Activated CD8-positive, alpha-beta memory T cell treated with anti-CD3 and anti-CD28 coated beads, Interleukin-2, amount 50 U/mL, for 4 hours (primary cell): Measurements from ENCODE around the gene FOXB2.
"Not testable (repeated sequence)": the region's sequence is repeated elsewhere in the genome, so short reads cannot be mapped to it uniquely, and the experiment has no call there.

ENCODE experiments used
- DNase-seq: peaks from one replicate; pipeline ENCODE4 v3.0.0-alpha.2; 2020

Gene FOXB2

GRCh38 chr9:77016526-77017504, 2.6 kb upstream of the FOXB2 start:
- no peak for DNase-seq

- DNase-seq, result no peak
Measured at GRCh38 chr9:77017505-77017894, 2.0 kb upstream of the FOXB2 start.

DNA sequence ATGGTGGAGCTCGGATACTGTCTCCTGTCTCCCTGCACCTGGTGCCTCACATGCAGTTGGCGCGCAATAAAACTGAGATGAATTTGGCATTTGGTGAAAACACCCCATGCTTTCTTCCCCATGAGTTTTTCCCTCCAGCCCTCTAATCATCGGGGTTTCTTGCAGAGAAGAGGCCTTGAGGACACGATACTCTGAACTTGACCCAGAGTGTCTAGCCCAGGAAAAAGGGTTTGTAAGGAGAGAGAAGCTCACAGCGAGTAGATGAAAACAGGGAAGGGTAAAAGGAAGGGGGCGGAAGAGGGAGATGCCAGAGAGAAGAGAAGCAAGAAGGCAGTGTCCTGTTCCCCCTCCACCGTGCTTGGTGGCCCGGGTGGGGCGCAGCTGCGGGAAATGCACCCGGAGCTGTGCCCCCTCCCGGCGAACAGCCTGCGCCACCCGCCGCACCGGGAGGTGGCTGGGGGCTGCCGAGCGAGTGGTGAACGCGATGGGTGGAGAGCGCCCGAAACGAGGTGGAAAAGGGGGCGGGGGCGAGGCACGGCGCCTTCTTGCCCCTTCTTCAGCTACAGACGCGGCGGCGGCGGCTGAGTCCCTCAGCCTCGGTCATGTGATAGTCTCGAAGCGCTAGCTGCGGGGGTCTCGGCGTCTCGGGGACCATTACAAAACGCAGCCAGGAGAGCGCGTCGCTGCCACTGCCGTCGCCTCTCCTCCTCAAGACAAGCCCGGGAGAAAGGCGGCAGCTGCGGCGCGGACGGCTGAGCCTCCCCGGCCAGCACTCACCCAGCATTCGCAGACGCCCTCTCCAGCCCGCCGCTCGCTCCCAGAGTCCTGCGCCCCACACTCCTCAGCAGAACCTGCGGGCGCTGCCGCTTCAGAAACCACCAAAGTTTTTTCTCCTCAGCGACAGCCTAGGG, 1.1 kb upstream of the FOXB2 start:
- no peak for DNase-seq

DNA sequence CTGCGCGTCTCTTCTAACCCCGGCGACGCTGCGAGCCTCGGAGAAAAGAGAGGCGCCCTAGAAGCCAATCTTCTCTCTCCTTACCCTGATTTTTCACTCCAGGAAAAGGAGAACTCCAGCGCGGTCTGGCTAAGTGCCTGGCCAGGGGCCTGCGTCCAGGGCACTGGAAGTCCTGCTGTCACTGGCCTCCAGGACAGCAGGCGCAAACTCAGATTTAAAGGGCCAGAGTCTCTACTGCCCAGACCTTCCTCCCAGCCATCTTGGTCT, 553 bp upstream of the FOXB2 start:
- no peak for DNase-seq

DNA sequence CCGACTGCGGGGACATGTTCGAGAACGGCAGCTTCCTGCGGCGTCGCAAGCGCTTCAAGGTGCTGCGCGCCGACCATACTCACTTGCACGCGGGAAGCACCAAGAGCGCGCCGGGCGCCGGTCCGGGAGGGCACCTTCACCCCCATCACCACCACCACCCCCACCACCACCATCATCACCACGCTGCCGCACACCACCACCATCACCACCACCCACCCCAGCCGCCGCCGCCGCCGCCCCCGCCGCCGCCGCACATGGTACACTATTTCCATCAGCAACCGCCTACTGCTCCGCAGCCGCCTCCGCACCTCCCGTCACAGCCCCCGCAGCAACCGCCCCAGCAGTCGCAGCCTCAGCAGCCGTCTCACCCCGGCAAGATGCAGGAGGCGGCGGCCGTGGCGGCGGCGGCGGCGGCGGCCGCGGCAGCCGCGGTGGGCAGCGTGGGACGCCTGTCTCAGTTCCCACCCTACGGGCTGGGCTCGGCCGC, 514 bp downstream of the FOXB2 start:
- DNase-seq, result no peak

GRCh38 chr9:77020413-77021290, 1.2 kb downstream of the FOXB2 start:
- DNase-seq, result no peak

- no peak for DNase-seq
Measured at GRCh38 chr9:77021291-77021894, 1.9 kb downstream of the FOXB2 start.

- no peak for DNase-seq
Measured at GRCh38 chr9:77021922-77022782, 2.7 kb downstream of the FOXB2 start.

DNA sequence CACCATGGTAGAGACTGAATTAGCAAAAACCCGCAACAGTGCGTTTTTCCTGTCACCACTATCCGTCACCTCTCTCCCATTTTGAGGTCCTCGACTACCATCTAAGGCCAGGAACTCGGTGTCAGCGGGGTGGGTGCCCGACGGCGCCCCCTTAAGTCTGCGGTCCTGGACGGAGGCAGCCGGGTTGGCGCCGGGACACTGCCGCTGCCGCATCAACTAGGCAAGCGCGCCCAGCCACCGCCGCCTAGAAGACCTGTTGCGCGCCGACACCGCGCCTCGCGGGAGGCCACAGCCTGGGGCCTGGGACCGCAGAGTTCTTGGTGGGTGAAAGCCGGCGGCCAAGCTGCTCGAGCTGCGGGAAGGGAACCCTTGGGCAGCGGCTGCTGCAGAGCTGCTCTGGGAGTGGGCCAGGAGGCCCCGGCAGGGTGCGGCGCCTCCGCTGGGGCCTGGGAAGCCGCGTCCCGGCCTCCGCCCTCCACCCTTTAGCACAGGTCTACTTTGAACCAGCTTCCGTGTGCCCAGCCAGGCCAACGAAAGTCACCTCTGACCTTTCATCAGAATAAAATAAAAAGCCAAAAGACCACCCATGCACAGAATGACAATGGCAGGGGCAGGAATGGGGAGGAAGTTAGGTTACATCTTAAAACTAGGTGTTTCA, 3.5 kb downstream of the FOXB2 start:
- no peak for DNase-seq

DNA sequence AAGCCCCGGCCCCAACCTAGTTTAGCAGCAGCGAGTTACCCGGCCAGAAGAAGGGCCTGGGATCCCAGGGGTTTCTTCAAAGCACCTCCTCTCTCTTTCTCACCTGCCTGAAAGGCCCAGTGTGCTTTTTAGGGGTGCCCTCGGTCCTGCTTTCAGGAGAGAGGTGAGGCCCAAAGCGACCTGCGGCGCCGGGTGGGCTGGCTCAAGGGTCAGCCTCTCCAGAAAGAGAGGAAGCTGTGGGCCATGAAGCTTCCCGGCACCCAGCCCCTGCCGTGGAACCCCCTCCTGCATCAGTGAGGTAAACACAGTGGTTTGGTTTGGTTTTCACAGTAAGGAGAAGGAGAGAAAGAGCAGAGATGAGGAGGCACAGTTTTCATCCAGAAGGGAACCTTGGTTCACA, 4.3 kb downstream of the FOXB2 start:
- no peak for DNase-seq

DNA sequence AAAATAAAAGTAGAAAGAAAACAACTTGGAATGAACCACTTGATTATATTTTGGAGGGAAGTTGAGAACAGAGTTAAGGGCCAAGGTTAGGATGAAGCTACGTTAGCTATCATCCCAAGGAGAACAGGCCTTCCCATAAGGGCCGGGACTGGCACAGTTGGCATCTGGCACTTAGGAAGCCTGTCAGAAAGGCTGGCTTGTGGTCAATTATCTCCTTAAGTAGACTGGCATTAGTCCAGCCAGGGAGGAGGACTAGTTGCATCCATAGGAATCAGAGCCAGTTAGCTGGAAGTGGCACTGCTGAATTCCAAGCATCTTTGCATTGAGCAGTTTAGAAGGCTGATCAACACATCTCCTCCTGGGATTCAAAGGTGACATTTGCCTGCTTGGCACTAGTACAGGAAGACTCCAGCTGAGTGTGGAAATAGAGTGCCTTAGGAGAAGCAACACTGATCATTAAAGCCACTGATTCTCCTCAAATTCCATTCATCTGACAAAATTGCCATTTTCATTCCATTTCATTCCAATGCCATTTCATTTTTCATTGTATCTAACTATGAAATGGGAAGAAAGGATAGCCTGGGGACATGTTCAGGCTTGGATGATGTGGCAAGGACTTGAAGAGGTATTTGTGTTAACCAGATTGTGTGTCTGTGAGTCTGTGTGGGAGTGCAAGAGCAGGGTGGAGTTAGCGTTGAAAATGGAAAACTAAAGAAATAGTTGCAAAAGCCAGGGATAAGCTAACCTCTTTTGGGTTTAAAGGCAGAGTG, 5.5 kb downstream of the FOXB2 start:
- no peak for DNase-seq

DNA sequence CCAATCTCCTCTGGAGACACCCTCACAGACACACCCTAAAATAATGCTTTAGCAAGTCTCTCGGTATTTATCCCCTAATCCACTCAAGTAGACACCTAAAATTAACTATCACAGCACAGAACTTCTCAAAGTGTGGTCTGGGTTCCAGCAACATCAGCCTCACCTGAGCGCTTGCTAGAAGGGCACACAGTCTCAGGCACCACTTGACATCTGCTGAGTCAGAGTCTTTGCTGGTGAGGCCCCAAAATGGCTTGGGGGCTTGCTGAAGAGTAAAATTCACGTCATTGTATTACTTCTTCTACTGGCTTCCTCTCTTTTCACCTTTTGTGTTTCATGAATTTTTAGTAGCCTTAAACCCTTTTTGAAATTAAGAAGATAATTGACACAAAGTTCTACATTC, 9.0 kb downstream of the FOXB2 start:
- no peak for DNase-seq

- no peak for DNase-seq
Measured at GRCh38 chr9:77030045-77030444, 10.6 kb downstream of the FOXB2 start.

DNA sequence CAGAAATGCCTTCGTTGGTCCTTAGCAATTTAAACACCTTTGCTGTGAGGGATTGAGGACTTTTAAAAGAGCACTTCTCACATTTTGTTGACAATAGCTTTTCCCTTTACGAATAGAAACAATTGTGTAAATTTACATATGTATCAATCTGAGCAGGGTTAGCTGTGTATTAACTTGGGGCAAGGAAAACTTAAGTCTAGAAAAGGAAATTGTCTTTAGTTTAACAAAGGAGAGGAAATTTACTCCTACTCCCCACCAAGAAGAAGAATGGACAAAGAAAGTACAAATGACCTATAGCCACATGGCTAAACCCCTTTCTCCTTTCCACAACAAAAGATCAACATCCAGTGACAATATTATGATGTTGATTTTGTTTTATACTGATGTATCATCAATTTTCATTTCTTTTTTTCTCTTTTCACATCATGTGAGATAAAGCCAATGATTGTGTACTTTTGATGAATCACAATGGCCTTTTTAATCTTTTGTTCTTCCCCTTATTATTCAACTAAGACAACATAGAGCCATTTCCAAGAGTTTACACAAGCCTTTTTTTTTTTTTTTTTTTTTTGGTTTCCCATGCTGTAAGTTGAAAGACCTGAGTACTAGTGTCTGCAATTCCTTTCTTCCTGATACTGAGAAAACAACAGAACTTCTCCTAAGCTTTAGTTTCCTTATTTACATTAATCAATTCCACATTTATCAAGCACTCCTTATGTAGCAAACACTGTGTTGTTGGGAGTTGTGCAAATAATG, 19.0 kb downstream of the FOXB2 start:
- DNase-seq, result no peak

- no peak for DNase-seq
Measured at GRCh38 chr9:77040340-77040739, 20.9 kb downstream of the FOXB2 start.

DNA sequence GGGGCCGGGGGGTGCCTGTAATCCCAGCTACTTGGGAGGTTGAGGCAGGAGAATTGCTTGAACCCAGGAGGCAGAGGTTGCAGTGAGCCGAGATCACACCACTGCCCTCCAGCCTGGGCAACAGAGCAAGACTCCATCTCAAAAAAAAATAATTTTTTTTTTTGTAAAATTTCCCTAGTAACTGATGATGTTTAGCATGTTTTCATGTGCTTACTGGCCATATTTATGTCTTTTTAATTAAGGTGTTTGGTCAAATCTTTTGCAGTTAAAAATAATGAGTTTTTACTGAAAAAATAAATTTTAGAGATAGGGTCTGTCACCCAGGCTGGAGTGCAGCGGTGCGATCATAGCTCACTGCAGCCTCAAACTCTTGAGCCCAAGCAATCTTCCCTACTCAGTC, 24.3 kb downstream of the FOXB2 start:
- DNase-seq, result not testable (repeated sequence)

DNA sequence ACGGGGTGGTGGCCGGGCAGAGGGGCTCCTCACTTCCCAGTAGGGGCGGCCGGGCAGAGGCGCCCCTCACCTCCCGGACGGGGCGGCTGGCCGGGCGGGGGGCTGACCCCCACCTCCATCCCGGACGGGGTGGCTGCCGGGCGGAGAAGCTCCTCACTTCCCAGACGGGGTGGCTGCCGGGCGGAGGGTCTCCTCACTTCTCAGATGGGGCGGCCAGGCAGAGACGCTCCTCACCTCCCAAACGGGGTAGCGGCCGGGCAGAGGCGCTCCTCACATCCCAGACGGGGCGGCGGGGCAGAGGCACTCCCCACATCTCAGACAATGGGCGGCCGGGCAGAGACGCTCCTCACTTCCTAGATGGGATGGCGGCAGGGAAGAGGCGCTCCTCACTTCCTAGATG, 41.2 kb downstream of the FOXB2 start:
- not testable (repeated sequence) for DNase-seq

GRCh38 chr9:77063645-77064285, 44.3 kb downstream of the FOXB2 start:
- DNase-seq, result no peak

DNA sequence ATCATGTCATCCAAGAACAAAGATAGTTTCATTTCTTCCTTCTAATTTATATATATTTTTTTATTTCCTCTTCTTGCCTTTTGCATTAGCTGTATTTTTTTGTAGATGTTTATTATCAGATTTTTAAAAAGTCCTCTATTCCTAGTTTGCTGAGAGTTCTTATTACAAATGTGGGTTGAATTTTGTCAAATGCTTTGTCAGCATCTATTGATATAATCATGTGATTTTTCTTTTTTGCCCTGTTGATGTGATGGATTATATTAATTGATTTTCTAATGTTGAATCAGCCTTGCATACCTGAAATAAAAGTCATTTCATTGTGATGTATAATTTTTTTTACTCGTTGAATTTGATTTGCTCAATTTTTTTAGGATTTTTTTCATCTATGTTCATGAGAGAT, 46.9 kb downstream of the FOXB2 start:
- DNase-seq, result no peak
